ENCODE data around the gene PAX2. TPM values are rescaled to one million over a fixed set of nuclear protein-coding genes. Genes with fewer than 3 reads are reported as not detected.
"Not testable (repeated sequence)": the region's sequence is repeated elsewhere in the genome, so short reads cannot be mapped to it uniquely, and the experiment has no call there.

PAX2 gene
- not detected in 2 replicates for total RNA-seq

DNA sequence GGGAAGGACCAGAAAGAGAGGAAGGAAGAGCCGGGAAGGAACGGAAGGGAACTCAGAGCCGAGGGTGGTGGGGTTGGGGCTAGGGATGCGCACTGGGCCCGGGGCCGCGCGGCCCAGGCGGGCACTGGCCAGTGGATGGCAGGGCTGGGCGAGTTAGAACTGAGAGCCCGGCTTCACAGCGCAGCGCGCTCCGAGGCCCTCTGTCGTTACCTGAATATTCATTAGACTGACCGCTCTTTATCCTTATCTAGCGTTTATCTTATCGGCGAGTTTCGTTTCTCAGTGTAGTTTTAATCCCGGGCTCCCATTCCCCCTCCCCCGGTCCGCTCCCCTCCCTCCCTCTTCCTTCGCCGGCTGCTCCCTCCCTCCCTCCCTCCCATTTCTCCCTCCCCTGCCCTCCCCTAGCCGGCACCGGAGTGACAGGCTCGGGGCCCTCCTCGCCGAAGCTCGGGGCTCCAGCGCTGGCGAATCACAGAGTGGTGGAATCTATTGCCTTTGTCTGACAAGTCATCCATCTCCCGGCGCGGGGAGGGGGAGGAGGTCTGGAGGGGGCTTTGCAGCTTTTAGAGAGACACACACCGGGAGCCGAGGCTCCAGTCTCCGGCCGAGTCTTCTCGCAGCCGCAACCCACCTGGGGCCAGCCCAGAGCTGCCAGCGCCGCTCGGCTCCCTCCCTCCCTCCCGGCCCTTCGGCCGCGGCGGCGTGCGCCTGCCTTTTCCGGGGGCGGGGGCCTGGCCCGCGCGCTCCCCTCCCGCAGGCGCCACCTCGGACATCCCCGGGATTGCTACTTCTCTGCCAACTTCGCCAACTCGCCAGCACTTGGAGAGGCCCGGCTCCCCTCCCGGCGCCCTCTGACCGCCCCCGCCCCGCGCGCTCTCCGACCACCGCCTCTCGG is at the start of gene PAX2:
TSS of gene PAX2 (plus strand) at position 596 of the 895 bp plus-strand sequence. CDS start 679 bp downstream, outside the sequence.
- DNase-seq (ENCODE audit: low read depth in 2 of 2): no peak

DNA sequence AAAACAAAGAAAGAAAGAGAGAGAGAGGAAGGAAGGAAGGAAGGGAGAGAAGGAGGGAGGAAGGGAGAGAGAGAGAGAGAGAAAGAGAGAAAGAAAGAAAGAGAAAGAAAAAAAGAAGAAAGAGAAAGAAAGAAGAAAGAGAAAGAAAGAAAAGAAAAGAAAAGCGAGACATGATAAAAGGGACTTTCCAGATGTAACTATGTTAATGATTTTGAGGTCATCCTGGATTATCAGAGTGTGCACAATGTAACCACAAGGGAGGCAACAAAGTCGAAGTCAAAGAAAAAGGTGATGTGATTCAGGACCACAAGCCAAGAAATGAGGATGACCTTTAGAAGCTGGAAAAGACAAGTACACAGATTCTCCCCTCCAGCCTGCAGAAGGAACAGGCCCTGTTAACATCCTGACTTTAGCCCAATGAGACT is 48.9 kb upstream of the PAX2 start:
- DNase-seq (ENCODE audit: low read depth in 2 of 2): no peak

DNA sequence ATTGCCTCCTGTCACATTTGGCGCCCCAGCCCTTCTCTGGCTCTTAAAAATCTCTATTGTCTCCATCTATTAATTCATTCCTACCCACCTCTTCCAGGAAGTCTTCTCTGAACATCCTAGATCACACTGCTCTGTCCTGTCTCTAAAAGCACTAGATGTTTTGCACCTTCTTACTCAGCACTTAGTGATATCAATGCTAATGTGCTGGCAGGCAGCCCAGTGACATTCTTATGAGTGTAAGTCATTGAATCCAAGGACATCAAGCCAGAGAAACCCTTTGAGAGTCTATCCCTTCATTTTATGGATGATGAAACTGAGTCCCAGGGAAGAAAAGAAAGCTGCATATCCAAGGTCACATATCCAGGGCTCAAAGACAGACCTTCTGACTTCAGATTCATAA is 48.3 kb upstream of the PAX2 start:
- DNase-seq (ENCODE audit: low read depth in 2 of 2): peak in 1 of 2 donors; percentile 43

DNA sequence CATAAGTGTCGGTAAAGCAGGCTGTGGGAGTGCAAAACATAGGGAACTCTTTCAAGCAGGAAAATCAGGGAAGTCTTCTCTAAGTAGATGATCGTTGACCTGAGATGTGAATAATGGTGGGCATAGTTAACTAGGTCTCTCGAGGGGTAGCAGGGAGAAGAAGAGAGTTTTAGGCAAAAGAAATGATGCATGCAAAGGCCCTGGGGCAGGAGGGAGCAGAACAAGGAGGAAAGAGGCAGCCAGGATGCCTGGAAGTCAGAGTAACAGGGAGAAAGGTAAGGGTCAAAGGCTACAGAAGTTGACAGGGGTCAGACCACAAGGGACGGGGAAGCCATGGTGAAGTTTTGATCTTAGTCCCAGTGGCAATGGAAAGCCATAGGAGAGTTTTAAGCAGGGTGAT is 47.8 kb upstream of the PAX2 start:
- DNase-seq (ENCODE audit: low read depth in 2 of 2): no peak

DNA sequence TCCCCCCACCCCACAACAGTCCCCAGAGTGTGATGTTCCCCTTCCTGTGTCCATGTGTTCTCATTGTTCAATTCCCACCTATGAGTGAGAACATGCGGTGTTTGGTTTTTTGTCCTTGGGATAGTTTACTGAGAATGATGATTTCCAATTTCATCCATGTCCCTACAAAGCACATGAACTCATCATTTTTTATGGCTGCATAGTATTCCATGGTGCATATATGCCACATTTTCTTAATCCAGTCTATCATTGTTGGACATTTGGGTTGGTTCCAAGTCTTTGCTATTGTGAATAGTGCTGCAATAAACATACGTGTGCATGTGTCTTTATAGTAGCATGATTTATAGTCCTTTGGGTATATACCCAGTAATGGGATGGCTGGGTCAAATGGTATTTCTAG is 43.7 kb upstream of the PAX2 start:
- DNase-seq (ENCODE audit: low read depth in 2 of 2): not testable (repeated sequence)

- no peak for DNase-seq (ENCODE audit: low read depth in 2 of 2)
These were observed 40.2 kb upstream of the PAX2 start for GRCh38 chr10:100705139-100705538.

DNA sequence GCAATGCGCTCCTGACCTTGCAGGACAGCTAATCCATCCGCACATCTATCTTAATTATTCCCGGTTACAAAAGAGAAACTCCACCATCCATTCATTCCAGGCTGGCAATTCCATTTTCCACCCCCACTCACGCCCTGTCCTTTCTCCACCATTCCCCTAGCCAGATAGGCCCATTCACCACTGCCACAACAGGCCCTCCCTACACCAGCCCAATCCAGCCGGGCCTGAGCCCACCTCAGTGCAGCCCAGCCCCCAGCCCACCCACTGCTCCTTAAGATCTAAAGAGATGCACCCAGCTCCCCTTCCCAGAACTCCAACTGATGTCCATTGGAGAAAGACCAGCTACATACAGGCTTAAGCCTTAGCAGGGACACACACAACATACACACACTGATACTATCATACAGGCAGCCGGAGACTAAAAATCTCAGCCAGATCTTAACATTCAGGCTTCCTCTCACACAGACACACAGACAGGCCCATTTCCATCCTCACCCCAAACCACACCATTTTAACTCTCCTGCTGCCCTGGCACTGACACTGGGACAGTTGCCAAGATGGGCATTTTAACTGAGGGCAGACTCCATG is 38.0 kb upstream of the PAX2 start:
- no peak for DNase-seq (ENCODE audit: low read depth in 2 of 2)

DNA sequence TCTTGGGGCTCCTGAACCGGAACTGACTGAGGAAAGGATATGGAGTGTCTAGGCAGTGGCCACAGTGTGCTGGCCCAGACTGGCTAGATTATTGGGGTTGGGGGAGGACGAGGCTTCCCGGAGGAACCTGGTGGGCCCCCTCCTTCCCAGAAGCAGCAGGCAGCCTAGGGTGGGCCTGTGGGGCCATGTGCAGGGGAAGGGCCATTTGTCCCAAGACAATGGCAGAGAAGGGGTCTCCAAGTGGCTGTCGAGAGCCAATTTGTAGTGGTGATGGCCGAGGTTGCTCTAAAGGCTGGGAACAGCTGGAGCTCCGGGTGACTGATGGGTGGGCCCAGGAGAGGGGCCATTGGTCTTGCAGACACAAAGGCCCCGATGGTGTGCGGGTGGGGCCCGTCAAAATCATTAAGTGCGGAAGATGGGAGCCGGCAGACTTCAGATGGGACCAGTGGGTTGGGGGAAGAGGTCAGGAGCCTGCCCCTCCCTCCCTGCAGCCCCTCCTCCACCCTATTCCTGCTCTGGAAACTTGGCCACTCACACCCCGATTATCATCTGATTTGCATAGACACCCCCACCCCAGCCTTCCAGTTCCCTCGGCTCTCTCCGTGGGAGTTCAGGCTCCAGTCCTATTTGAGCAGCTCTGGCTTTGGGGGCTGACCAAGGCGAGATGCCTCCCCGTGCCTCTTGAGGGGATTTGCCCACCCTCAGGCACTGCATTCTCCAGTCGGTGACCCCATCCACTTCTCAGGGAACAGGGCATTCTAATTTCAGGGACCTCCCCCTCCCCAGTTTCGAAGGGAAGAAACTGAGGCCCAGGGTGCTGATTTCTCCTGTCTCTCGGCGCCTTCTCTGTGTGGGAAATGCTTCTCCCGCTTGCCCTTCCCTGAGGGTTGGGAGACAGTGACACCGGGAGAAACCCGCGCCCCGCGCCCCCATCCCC is 36.0 kb upstream of the PAX2 start:
- no peak for DNase-seq (ENCODE audit: low read depth in 2 of 2)

- DNase-seq (ENCODE audit: low read depth in 2 of 2): no peak
These were observed 35.1 kb upstream of the PAX2 start for GRCh38 chr10:100710151-100710871.

- no peak for DNase-seq (ENCODE audit: low read depth in 2 of 2)
These were observed 32.1 kb upstream of the PAX2 start for GRCh38 chr10:100713049-100713858.

DNA sequence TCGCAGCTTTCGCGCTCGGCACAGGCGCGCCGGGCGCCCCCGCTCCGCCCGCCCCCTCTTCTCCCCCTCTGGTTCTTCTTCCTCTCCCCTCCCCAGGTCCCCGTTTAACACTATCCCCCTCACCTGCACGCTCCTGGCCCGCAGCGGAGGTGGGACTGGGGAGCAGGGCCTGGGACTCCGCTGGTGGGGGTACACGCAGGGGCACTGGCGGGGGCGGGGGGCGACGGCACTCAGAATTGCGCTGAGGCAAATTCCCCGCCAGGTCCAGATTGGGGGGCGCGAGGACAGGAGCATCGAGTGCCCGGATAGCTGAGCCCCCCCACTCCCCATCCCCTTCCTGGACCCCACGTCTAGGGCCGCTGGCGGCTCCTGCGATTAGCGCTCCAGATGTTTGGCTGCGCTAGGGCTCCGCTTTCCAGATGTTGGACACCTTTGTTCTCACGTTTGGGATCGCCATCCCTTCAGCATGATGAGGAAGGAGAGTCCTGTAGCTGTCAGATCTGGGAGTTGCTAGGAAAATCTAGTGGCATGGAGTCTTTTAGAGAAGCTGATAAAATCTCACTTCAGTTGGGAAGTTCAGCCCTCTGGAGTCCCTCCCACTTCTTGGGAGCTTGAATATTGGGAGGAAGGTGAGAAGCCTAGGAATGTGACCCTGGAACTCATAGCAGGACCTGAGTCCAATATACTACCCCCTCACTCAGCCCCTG is 31.4 kb upstream of the PAX2 start:
- no peak for DNase-seq (ENCODE audit: low read depth in 2 of 2)

- DNase-seq (ENCODE audit: low read depth in 2 of 2): no peak
These were observed 30.8 kb upstream of the PAX2 start for GRCh38 chr10:100714566-100714950.

- no peak for DNase-seq (ENCODE audit: low read depth in 2 of 2)
These were observed 30.3 kb upstream of the PAX2 start for GRCh38 chr10:100715101-100715444.

- DNase-seq (ENCODE audit: low read depth in 2 of 2): no peak
These were observed 29.7 kb upstream of the PAX2 start for GRCh38 chr10:100715445-100716385.

DNA sequence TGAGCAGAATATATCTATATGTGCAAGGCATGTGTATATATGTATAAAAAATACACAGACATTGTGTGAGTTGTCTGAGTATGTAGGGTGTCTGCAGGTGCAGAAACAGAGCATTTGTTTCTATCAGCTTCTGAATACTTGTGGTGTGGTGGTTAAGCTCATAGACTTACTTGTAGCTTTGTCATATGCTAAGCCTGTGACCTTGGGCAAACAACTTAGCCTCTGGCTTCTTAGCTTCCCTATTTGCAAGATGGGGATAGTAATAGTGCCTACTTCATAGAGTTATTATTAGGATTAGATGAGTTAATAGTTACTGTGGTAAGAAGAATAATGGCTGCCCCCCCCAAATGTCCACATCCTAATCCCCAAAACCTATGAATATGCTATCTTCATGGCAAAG is 28.2 kb upstream of the PAX2 start:
- DNase-seq (ENCODE audit: low read depth in 2 of 2): no peak

DNA sequence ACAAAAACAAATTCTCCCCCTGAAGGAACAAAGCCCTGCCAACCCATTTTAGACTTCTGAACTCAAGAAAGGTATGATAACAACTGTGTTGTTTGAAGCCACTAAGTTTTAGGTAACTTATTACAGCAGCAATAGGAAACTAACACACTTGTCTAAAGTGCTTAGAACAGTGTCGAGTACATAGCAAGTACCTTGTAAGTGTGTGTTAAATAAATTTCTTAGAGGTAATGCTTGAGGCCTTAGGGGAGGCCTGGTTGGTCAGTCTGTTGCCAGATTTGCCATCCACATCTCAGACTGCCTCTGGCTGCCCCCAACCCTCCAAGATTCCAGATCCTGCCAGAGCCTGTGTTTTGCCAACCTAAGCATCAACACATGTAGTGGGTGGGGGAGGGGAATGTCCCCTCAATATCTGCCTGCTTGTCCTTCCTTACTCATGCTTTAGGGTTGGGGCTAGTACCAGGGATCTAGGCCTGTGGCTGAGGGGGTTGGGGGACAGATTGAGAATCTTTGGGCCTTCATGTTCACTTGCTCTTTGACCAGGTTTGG is 27.1 kb upstream of the PAX2 start:
- no peak for DNase-seq (ENCODE audit: low read depth in 2 of 2)

GRCh38 chr10:100723180-100723579 is 22.2 kb upstream of the PAX2 start:
- DNase-seq (ENCODE audit: low read depth in 2 of 2): no peak

DNA sequence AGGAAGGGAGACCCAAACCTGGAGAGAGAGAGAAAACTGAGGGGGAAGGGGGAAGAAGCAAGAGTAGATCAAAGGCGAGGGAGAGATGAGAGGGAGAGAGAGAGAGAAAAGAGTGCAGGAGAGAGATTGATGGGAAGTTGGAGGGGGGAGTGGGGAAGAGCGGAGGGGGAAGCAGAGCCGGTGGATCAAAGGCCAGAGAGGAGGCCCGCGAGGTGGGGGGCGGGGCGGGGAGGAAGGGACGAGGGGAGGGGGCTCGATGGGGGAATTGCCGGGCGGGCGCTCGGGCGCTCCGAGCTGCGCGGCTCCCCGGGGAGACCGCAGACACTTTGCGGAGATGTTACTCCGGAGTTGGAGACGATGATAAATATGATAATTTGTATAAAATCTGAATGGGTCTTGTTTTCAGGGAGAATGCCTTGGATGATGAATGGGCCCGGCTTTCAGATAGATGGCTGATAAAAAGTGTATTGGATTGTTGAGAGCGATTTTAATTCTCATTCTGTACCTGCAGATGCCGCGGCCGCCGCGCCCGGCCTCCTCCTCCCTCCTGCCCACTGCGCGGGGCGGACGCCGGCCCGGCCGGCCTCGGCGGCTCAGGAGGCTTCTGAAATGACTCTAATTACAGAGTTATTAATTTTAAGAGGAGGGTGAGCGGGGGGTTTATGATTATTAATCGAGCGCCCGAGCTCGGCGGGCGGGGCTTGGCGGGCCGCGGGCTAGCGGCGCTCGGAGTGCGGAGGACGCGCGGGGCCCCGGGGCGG is 21.4 kb upstream of the PAX2 start:
- DNase-seq (ENCODE audit: low read depth in 2 of 2): no peak
